Measurements from ENCODE around the gene SGO2. TPM values are rescaled to one million over a fixed set of nuclear protein-coding genes. Genes with fewer than 3 reads are reported as not detected.

The SGO2 gene
- total RNA-seq, 1 donor from 2014 or later = 1.7 TPM

GRCh38 chr2:200615247-200615646 is 89.2 kb downstream of the SGO2 start:
- Histone ChIP-seq H3K4me3 (no peak overlapping the region), H3K27me3 (no peaks in the 10 kb centered on the region), H3K27ac (no peak overlapping the region), H3K4me1 (no peaks in the 10 kb centered on the region), H3K9me3 (no peaks in the 10 kb centered on the region), H3K36me3 (no peaks in the 10 kb centered on the region)
- intact Hi-C loops (cut with DNase I) = no loop called here
- no peak for DNase-seq (ENCODE audit: extremely low spot score in 2 of 2)
- no peak for TF ChIP-seq CTCF (IDR thresholded peaks at IDR 0.05)
- no peak for TF ChIP-seq POLR2AphosphoS5 (IDR thresholded peaks at IDR 0.05; ENCODE audit: insufficient read depth in 1 of 2, low read depth in 1 of 2)
- no peak for TF ChIP-seq POLR2A (IDR thresholded peaks at IDR 0.05)

- Histone ChIP-seq H3K36me3 (no peaks in the 10 kb centered on the region), H3K4me3 (no peak overlapping the region), H3K4me1 (no peaks in the 10 kb centered on the region), H3K27ac (no peak overlapping the region), H3K9me3 (no peaks in the 10 kb centered on the region), H3K27me3 (no peaks in the 10 kb centered on the region)
- TF ChIP-seq CTCF (IDR thresholded peaks at IDR 0.05) = no peak
- no peak for TF ChIP-seq POLR2AphosphoS5 (IDR thresholded peaks at IDR 0.05; ENCODE audit: insufficient read depth in 1 of 2, low read depth in 1 of 2)
- TF ChIP-seq POLR2A (IDR thresholded peaks at IDR 0.05) = no peak
- DNase-seq (ENCODE audit: extremely low spot score in 2 of 2) = no peak
- intact Hi-C loops (cut with DNase I) = no loop called here
Measured at GRCh38 chr2:200616193-200616592, 90.2 kb downstream of the SGO2 start.

- Histone ChIP-seq H3K9me3 (no peaks in the 10 kb centered on the region), H3K27me3 (no peaks in the 10 kb centered on the region), H3K27ac (no peak overlapping the region), H3K4me1 (no peaks in the 10 kb centered on the region), H3K4me3 (no peak overlapping the region), H3K36me3 (no peaks in the 10 kb centered on the region)
- TF ChIP-seq CTCF (IDR thresholded peaks at IDR 0.05) (no peak), POLR2AphosphoS5 (IDR thresholded peaks at IDR 0.05; ENCODE audit: insufficient read depth in 1 of 2, low read depth in 1 of 2) (no peak), POLR2A (IDR thresholded peaks at IDR 0.05) (no peak)
- no peak for DNase-seq (ENCODE audit: extremely low spot score in 2 of 2)
- intact Hi-C loops (cut with DNase I) = no loop called here
Measured at GRCh38 chr2:200616656-200617055, 90.6 kb downstream of the SGO2 start.

- H3K36me3 ChIP-seq = no peaks in the 10 kb centered on the region
- no peak overlapping the region for H3K27ac ChIP-seq
- TF ChIP-seq POLR2AphosphoS5 (IDR thresholded peaks at IDR 0.05; ENCODE audit: insufficient read depth in 1 of 2, low read depth in 1 of 2) = no peak
- no peak for TF ChIP-seq POLR2A (IDR thresholded peaks at IDR 0.05)
- no peaks in the 10 kb centered on the region for H3K4me1 ChIP-seq
- H3K27me3 ChIP-seq = no peaks in the 10 kb centered on the region
- H3K9me3 ChIP-seq = no peaks in the 10 kb centered on the region
- intact Hi-C loops (cut with DNase I) = no loop called here
- no peak for DNase-seq (ENCODE audit: extremely low spot score in 2 of 2)
- no peak overlapping the region for H3K4me3 ChIP-seq
Measured at GRCh38 chr2:200617156-200618053, 91.4 kb downstream of the SGO2 start.

- Histone ChIP-seq H3K27ac (no peak overlapping the region), H3K4me1 (no peaks in the 10 kb centered on the region), H3K4me3 (no peak overlapping the region), H3K9me3 (no peaks in the 10 kb centered on the region), H3K36me3 (no peaks in the 10 kb centered on the region), H3K27me3 (no peaks in the 10 kb centered on the region)
- TF ChIP-seq POLR2A (IDR thresholded peaks at IDR 0.05) = no peak
- no peak for TF ChIP-seq POLR2AphosphoS5 (IDR thresholded peaks at IDR 0.05; ENCODE audit: insufficient read depth in 1 of 2, low read depth in 1 of 2)
- TF ChIP-seq CTCF (IDR thresholded peaks at IDR 0.05) = no peak
- intact Hi-C loops (cut with DNase I) = no loop called here
- no peak for DNase-seq (ENCODE audit: extremely low spot score in 2 of 2)
Measured at GRCh38 chr2:200618054-200618419, 92.0 kb downstream of the SGO2 start.
